Measurements from ENCODE around the gene AGBL5.

The AGBL5 gene

DNA sequence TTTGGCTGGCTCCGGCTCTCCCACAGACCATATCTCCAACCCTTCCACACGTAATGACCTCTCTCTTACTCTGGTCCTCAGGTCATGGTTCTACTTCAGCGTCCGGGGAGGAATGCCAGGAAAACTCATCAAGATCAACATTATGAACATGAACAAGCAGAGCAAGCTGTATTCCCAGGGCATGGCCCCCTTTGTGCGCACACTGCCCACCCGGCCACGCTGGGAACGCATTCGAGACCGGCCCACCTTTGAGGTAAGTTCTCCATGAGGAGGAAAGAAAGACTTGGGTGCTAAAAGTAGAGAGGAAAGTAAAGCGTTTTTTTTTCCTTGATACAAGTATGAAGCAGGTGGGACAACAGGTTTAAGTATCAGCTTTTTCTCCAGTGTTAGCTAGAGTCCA is 1.9 kb downstream of the AGBL5 start:
- no peak for DNase-seq (ENCODE audit: low read depth in 2 of 2)
- TF ChIP-seq, protein P1, sequence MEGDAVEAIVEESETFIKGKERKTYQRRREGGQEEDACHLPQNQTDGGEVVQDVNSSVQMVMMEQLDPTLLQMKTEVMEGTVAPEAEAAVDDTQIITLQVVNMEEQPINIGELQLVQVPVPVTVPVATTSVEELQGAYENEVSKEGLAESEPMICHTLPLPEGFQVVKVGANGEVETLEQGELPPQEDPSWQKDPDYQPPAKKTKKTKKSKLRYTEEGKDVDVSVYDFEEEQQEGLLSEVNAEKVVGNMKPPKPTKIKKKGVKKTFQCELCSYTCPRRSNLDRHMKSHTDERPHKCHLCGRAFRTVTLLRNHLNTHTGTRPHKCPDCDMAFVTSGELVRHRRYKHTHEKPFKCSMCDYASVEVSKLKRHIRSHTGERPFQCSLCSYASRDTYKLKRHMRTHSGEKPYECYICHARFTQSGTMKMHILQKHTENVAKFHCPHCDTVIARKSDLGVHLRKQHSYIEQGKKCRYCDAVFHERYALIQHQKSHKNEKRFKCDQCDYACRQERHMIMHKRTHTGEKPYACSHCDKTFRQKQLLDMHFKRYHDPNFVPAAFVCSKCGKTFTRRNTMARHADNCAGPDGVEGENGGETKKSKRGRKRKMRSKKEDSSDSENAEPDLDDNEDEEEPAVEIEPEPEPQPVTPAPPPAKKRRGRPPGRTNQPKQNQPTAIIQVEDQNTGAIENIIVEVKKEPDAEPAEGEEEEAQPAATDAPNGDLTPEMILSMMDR (IDR thresholded peaks at IDR 0.05; ENCODE audit: low read depth, low read length): no peak
- H3K4me3 ChIP-seq (replicated peaks in 1 of 2; ENCODE audit: low read depth in 2 of 2, low read length in 2 of 2): no peak overlapping the region

DNA sequence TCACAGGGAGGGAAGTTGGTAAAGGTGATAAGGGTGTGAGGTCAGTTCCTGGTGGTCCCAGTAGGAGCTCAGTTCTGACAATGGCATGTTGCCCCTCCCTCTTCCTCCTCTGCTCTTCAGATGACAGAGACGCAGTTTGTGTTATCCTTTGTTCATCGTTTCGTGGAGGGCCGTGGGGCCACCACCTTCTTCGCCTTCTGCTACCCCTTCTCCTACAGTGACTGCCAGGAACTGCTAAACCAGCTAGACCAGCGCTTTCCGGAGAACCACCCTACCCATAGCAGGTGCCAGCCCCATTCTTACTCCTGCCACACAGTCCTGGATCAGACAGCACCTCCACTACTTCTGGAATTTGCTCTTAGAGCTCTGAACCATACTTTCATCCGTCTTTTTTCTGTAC is 2.3 kb downstream of the AGBL5 start:
- no peak overlapping the region for H3K4me3 ChIP-seq (replicated peaks in 1 of 2; ENCODE audit: low read depth in 2 of 2, low read length in 2 of 2)
- DNase-seq (ENCODE audit: low read depth in 2 of 2): no peak
- TF ChIP-seq, protein P1 (IDR thresholded peaks at IDR 0.05; ENCODE audit: low read depth, low read length): no peak

DNA sequence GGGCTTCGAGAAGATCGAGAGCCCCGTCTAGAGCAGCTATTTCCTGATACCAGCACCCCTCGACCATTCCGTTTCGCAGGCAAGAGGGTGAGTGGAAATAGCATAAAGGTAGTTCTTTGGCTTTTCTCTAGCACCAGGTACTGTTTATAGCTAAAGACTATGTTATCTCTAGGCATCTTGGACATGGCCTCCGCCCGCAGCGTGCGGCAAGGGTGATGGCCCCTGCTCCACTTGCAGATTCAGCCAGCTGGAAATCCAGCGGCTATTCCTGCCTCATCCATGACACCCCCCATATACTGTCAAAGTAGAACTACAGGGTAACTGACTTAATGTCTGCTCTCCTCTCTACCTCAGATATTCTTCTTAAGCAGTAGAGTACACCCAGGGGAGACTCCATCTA is 3.3 kb downstream of the AGBL5 start:
- no peak for DNase-seq (ENCODE audit: low read depth in 2 of 2)

DNA sequence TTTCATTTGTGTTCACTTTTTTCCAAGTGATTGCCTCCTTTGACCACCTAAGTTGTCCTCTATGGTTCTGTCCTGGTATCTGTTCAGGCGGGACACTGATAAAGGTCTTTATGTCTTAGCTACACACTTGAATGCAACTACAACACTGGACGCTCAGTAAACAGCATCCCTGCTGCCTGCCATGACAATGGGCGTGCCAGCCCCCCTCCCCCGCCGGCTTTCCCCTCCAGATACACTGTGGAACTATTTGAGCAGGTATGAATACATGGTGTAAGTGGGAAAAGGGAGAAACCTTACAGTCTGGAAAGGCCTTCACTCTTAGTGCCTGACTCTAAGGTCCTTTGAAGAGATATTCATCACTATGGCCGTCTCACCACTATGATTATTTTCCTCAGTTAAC is 5.7 kb downstream of the AGBL5 start:
- H3K4me3 ChIP-seq (replicated peaks in 1 of 2; ENCODE audit: low read depth in 2 of 2, low read length in 2 of 2): no peak overlapping the region
- no peak for DNase-seq (ENCODE audit: low read depth in 2 of 2)
- TF ChIP-seq, protein P1 (IDR thresholded peaks at IDR 0.05; ENCODE audit: low read depth, low read length): no peak

More for the DNA sequence above, 3.3 kb downstream of the AGBL5 start:
- TF ChIP-seq, protein P1 (IDR thresholded peaks at IDR 0.05; ENCODE audit: low read depth, low read length): no peak
- no peak overlapping the region for H3K4me3 ChIP-seq (replicated peaks in 1 of 2; ENCODE audit: low read depth in 2 of 2, low read length in 2 of 2)

DNA sequence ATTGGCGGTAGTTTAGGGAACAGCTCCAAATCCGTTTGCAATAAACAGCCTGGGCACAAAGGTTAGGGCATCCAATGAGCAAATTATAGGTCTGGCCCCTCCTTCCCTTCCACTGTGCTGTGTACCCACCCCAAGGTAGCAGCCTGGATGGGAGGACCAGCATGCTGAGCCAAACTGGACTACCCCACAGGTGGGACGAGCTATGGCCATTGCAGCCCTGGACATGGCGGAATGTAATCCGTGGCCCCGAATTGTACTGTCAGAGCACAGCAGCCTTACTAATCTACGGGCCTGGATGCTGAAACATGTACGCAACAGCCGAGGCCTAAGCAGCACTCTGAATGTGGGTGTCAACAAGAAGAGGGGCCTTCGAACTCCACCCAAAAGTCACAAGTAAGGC is 6.7 kb downstream of the AGBL5 start:
- TF ChIP-seq, protein P1 (IDR thresholded peaks at IDR 0.05; ENCODE audit: low read depth, low read length): no peak
- no peak overlapping the region for H3K4me3 ChIP-seq (replicated peaks in 1 of 2; ENCODE audit: low read depth in 2 of 2, low read length in 2 of 2)
- no peak for DNase-seq (ENCODE audit: low read depth in 2 of 2)

DNA sequence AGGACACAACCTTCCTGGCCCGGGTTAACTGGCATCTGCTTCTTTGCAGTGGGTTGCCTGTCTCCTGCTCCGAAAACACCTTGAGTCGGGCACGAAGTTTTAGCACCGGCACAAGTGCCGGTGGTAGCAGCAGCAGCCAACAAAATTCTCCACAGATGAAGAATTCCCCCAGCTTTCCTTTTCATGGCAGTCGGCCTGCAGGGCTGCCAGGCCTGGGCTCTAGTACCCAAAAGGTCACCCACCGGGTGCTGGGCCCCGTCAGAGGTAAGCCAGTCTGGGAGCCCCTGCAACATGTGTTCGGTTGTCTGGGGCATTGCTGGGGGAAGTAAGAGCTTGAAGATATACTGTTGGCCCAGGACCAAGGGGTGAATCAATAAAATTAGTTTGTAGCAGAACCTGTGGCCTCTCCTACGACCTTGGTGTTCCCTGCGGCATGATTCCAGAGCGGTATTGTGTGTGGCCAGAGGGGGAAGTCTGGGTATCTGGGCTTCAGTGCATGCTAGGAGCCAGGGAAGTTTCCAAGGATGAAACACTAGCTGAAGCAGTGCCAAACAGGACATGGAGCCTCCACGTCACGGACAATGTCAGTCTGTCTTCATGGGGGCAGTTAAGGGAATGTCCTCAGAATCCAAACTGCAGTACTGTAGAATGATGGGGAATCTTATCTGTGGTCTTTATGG is 7.8 kb downstream of the AGBL5 start:
- peak; percentile 37 to 80 for DNase-seq (ENCODE audit: low read depth in 2 of 2)

More for the DNA sequence above, 7.8 kb downstream of the AGBL5 start:
- TF ChIP-seq, protein P1 (IDR thresholded peaks at IDR 0.05; ENCODE audit: low read depth, low read length): no peak
- H3K4me3 ChIP-seq (replicated peaks in 1 of 2; ENCODE audit: low read depth in 2 of 2, low read length in 2 of 2): no peak overlapping the region
